Endothelial cell of umbilical vein (primary cell): Measurements from ENCODE around the gene MBD3L2. TPM values are rescaled to one million over a fixed set of nuclear protein-coding genes. Genes with fewer than 3 reads are reported as not detected.

ENCODE experiments used
- BruUV-seq: library from RNA; stranded (reverse); fragments of 400-500 nt; replicated peaks from 2 replicates; lab custom pipeline; 2021; lab: Mats Ljungman, UMichigan
- CTCF ChIA-PET: fragments of 300-600, 350-600 bp; sonication (Branson Sonifier 250); formaldehyde crosslinking; loops from one replicate; lab custom pipeline; 2021; ENCODE audit warnings: antibody characterized with exemption, inconsistent platforms; lab: Charles Lee
- POLR2A ChIA-PET: fragments of 300-600, 350-600 bp; sonication (Branson Sonifier 250); formaldehyde crosslinking; loops from one replicate; lab custom pipeline; 2021; ENCODE audit warnings: antibody characterized with exemption, inconsistent platforms; lab: Charles Lee
- DNase-seq: peaks from one replicate; pipeline ENCODE4 v3.0.0-alpha.2; 2011; ENCODE audit warnings: low read depth, low spot score
- FAIRE-seq: peaks from 2 replicates; lab custom pipeline; 2011; peaks lifted over from hg19 to GRCh38; lab: Jason Lieb, UNC
- H2AFZ ChIP-seq: 2 replicates; pipeline ENCODE4 v1.6.0; 2012; ENCODE audit warnings: low read depth, low read length, control low read depth, inconsistent platforms
- H3K27ac ChIP-seq: 2 replicates; pipeline ENCODE4 v1.5.1; 2011; ENCODE audit warnings: low read depth, mild to moderate bottlenecking, control low read depth, low read length, moderate library complexity; ENCODE audit not compliant: insufficient read depth
- H3K27me3 ChIP-seq, 2 experiments: 2 replicates each; pipeline versions ENCODE4 v1.6.0 to v1.6.1; 2011; ENCODE audit warnings: low read length in 2 of 2, mixed read lengths in 1 of 2; ENCODE audit not compliant: control insufficient read depth in 2 of 2, insufficient read depth in 2 of 2
- H3K36me3 ChIP-seq, 2 experiments: 2 replicates in 1 of 2; 3 replicates in 1 of 2; pipeline ENCODE4 v1.5.1; 2011; ENCODE audit warnings: low read length in 2 of 2, mild to moderate bottlenecking in 1 of 2, moderate library complexity in 1 of 2; ENCODE audit not compliant: control insufficient read depth in 2 of 2, insufficient read depth in 2 of 2; ENCODE audit errors: extremely low read depth in 1 of 2
- H3K4me1 ChIP-seq: 3 replicates; pipeline ENCODE4 v1.5.1; 2011; ENCODE audit warnings: mild to moderate bottlenecking, low read length; ENCODE audit not compliant: control insufficient read depth, insufficient read depth; ENCODE audit errors: extremely low read depth
- H3K4me2 ChIP-seq: 2 replicates; pipeline ENCODE4 v1.6.1; 2011; ENCODE audit warnings: low read length, control low read depth, mixed read lengths; ENCODE audit not compliant: insufficient read depth
- H3K4me3 ChIP-seq, 3 experiments: fragments of 200-600 bp in 1 of 3; sonication (generic), shearing (Covaris generic) in 1 of 3; replicated peaks in 1 of 3; 2 replicates each; pipeline ENCODE4 v1.5.1; 2011 to 2016; ENCODE audit warnings: control low read depth in 3 of 3, low read length in 3 of 3, mild to moderate bottlenecking in 2 of 3, inconsistent platforms in 1 of 3, low read depth in 1 of 3, moderate library complexity in 1 of 3; ENCODE audit not compliant: insufficient read depth in 1 of 3
- H3K79me2 ChIP-seq: 2 replicates; pipeline ENCODE4 v1.6.0; 2012; ENCODE audit warnings: low read length, inconsistent platforms; ENCODE audit not compliant: control insufficient read depth, insufficient read depth
- H3K9ac ChIP-seq: replicated peaks from 2 replicates; pipeline ENCODE3; 2011; ENCODE audit warnings: low read length, control low read depth; ENCODE audit not compliant: insufficient read depth; ENCODE audit errors: extremely low read depth
- H3K9me1 ChIP-seq: replicated peaks from 3 replicates; pipeline ENCODE4 v1.6.0; 2011; ENCODE audit warnings: mild to moderate bottlenecking, low read length; ENCODE audit not compliant: control insufficient read depth, insufficient read depth; ENCODE audit errors: extremely low read depth
- H3K9me3 ChIP-seq: replicated peaks from 2 replicates; pipeline ENCODE4 v1.5.1; 2012; ENCODE audit warnings: low read length, inconsistent platforms; ENCODE audit not compliant: control insufficient read depth, insufficient read depth
- H4K20me1 ChIP-seq: replicated peaks from 2 replicates; pipeline ENCODE3; 2011; ENCODE audit warnings: mild to moderate bottlenecking, low read length; ENCODE audit not compliant: control insufficient read depth, insufficient read depth; ENCODE audit errors: extremely low read depth
- EZH2 ChIP-seq: IDR thresholded peaks from 2 replicates; pipeline ENCODE4 v1.6.1; 2012; ENCODE audit warnings: borderline replicate concordance, low read depth, mild to moderate bottlenecking, moderate library complexity, low read length, inconsistent platforms; ENCODE audit not compliant: severe bottlenecking
- FOS ChIP-seq: IDR thresholded peaks from 2 replicates; pipeline ENCODE4 v1.6.1; 2011; ENCODE audit warnings: mild to moderate bottlenecking, low read length, moderate library complexity, borderline replicate concordance; ENCODE audit not compliant: insufficient read depth
- GATA2 ChIP-seq: IDR thresholded peaks from 2 replicates; pipeline ENCODE4 v1.7.0; 2011; ENCODE audit warnings: low read depth, mild to moderate bottlenecking, moderate library complexity, mixed read lengths, low read length; ENCODE audit not compliant: insufficient read length, insufficient read depth
- JUN ChIP-seq: IDR thresholded peaks from 2 replicates; pipeline ENCODE4 v1.6.1; 2011; ENCODE audit warnings: borderline replicate concordance, low read depth; ENCODE audit not compliant: insufficient read length, insufficient read depth
- MYC ChIP-seq: IDR thresholded peaks from one replicate; pipeline ENCODE4 v1.6.1; 2011; ENCODE audit warnings: mild to moderate bottlenecking, low read depth, low read length
- POLR2A ChIP-seq: IDR thresholded peaks from 2 replicates; pipeline ENCODE4 v1.6.1; 2012; ENCODE audit warnings: low read depth, mild to moderate bottlenecking, control low read depth, low read length
- POLR2AphosphoS5 ChIP-seq: IDR thresholded peaks from 2 replicates; pipeline ENCODE4 v1.6.1; 2012; ENCODE audit warnings: low read depth, mild to moderate bottlenecking, control low read depth, low read length, moderate library complexity; ENCODE audit not compliant: insufficient read depth
- dilution Hi-C: fragments of 300-500 bp; cut with MboI; formaldehyde crosslinking; loops from one replicate; pipeline ENCODE4 v1.15.0; 2019; ENCODE audit warnings: low sequenced_read_pairs; ENCODE audit not compliant: extremely low pct_ligation_motif_present
- intact Hi-C: fragments of 100-400 bp; cut with micrococcal nuclease; formaldehyde crosslinking; loops from one replicate; pipeline ENCODE4 v1.10.0; 2022
- polyA plus RNA-seq, 4 experiments: library from polyadenylated mRNA; depleted of rRNA in 3 of 4; stranded (reverse) in 3 of 4; unstranded in 1 of 4; fragments of >200 nt; gene quantifications; 2 replicates each; pipeline versions ENCODE4 v1.2.1 to v1.2.3, GENCODE V29; 2011 to 2012; ENCODE audit warnings: missing spikeins in 1 of 4
- total RNA-seq: library from RNA; stranded (reverse); gene quantifications from 2 replicates; pipeline ENCODE4 v1.2.3, GENCODE V29; 2021
- TF ChIP-seq, protein P1 (sequence below): IDR thresholded peaks from 2 replicates; pipeline ENCODE4 v1.6.1; 2011; ENCODE audit not compliant: insufficient read depth, insufficient read length
- TF ChIP-seq, protein P2 (sequence below), 2 donors: IDR thresholded peaks; 1 replicate in 1 of 2; 2 replicates in 1 of 2; pipeline ENCODE4 v1.5.1; 2011; ENCODE audit warnings: low read length in 2 of 2, mild to moderate bottlenecking in 2 of 2, moderate library complexity in 2 of 2, control low read depth in 1 of 2, inconsistent platforms in 1 of 2, low read depth in 1 of 2; ENCODE audit not compliant: insufficient read depth in 1 of 2; ENCODE audit errors: extremely low read depth in 1 of 2

Gene MBD3L2
- total and polyA plus RNA-seq, 2 donors (not counting 3 experiments of a cell fraction or from before 2014, with no cell fraction given) = not detected

DNA sequence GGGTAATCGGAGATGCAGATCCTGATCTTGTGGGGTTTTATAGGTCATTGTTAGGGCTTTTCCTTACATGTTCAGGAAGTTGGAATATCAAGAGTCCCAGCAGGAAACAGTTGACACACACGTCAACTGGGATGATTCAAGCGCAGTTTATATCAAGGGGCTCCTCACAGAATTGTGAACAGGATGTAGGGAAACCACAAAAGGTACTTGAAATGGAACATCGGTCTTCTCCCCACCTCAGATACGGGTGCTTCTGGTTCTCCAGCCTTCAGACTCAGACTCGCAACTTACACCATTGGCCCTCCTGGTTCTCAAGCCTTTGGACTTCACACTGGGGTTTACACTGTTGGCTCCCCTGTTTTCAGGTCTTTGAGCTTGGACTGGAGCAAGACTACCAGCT, 39.9 kb downstream of the MBD3L2 start:
- TF ChIP-seq, protein P1, sequence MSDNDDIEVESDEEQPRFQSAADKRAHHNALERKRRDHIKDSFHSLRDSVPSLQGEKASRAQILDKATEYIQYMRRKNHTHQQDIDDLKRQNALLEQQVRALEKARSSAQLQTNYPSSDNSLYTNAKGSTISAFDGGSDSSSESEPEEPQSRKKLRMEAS = no peak
- TF ChIP-seq EZH2 (no peak), POLR2AphosphoS5 (no peak), MYC (no peak), GATA2 (no peak), JUN (no peak), FOS (no peak), POLR2A (no peak)
- TF ChIP-seq, protein P2, sequence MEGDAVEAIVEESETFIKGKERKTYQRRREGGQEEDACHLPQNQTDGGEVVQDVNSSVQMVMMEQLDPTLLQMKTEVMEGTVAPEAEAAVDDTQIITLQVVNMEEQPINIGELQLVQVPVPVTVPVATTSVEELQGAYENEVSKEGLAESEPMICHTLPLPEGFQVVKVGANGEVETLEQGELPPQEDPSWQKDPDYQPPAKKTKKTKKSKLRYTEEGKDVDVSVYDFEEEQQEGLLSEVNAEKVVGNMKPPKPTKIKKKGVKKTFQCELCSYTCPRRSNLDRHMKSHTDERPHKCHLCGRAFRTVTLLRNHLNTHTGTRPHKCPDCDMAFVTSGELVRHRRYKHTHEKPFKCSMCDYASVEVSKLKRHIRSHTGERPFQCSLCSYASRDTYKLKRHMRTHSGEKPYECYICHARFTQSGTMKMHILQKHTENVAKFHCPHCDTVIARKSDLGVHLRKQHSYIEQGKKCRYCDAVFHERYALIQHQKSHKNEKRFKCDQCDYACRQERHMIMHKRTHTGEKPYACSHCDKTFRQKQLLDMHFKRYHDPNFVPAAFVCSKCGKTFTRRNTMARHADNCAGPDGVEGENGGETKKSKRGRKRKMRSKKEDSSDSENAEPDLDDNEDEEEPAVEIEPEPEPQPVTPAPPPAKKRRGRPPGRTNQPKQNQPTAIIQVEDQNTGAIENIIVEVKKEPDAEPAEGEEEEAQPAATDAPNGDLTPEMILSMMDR (IDR thresholded peaks at IDR 0.05; ENCODE audit: extremely low read depth in 1 of 2, insufficient read depth in 1 of 2, low read depth in 1 of 2, low read length in 2 of 2) = no peak
- ChIA-PET POLR2A (no interaction called here), CTCF (no interaction called here)
- dilution Hi-C loops (no loop called here), intact Hi-C loops (no loop called here)
- Histone ChIP-seq H3K9me3 (peaks cover 9% of the 10 kb centered on the region), H2AFZ (no peak overlapping the region), H3K27me3 (no peaks in the 10 kb centered on the region), H3K9me1 (no peaks in the 10 kb centered on the region), H3K4me3 (no peak overlapping the region), H3K4me2 (no peak overlapping the region), H3K4me1 (no peaks in the 10 kb centered on the region), H3K36me3 (peaks cover 0 to 5% of the 10 kb centered on the region in 2 experiments), H3K9ac (no peak overlapping the region), H3K79me2 (no peaks in the 10 kb centered on the region), H3K27ac (no peak overlapping the region), H4K20me1 (no peaks in the 10 kb centered on the region)
- DNase-seq (no peak), FAIRE-seq (no peak)
- BruUV-seq = no TSS peak
